Kasumi-1 (cell line): ENCODE data around the gene LRRC59.

ENCODE experiments used
- DNase-seq, 2 experiments: peaks; one replicate each; lab custom pipeline; 2025; lab: John Stamatoyannopoulos, UW

Gene LRRC59

DNA sequence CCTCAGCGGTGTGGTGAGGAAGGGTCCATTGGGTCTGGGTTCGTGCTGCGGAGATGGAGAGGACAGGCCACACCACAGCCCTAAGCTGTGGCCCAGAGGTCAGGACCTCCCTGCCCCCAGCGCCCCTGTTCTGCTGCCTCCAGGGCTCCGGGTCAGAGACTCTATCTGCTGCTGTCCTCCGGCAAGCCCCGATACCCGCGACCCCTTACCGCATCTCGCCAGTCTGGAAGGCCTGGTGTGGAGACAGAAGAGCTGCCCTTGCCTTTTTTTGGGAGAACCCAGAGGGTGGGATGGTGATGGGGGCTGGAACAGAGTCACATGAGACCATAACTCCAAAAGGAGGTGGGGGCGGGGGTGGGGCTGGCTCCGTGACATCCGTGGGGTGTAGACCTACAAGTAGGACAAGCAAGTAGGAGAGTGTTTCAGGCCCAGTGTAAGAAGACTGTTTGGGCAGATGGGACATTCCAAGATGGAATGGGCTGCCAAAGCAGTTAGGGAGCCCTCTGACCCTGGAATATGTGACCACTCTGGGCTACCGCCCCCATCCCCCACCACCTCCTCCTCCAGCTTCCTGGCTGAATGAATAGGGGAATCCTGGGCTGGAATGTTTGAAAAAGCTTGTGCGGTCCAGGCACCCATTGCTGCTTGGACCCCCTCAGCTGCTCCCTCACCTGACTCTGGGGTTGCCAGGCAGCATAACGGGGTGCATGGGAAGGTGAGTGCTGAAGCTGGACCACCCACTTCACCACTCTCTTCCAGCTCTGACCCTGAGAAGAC is 50.0 kb downstream of the LRRC59 start:
- DNase-seq, result no peak

DNA sequence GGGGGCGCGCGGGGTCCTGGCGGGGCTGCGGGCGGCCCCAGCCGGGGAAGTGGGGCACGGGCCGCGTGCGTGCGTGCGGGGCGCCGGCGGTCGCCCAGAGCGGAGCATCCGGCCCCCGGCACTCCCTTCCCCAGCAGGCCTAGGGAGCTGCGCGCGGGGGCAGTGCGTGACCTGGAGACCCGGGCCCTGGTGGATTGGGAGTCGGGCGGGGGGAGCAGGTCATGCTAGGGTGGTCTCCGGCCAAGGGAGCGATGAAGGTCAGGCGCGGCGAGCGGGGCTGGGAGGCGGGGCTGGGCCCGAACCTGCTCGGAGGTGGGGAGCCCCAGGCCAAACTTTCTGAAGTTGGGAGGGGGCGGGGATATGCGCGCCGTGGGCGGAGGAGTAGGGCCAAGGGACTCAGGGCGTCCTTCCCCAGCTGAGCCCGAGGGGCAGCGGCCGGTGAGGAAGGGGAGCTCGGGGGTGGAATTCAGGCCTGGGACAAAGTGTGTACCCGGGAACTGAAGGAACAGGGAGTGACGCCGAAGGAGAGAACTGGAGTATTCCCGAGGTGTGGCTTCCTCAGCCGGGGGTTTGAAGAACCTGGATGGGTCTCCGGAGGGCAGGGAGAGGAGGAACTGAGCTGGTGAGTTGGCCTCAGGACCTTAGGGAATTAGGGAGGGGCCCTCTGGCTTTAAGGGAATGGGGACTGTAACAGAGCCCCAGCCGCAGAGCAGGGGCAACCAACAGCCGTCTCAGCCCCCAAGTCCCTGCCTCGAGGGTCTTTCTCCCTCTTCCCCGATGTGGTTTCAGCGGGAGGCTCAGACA is 50.8 kb downstream of the LRRC59 start:
- peak in 1 of 2 experiments; percentile 56 for DNase-seq

DNA sequence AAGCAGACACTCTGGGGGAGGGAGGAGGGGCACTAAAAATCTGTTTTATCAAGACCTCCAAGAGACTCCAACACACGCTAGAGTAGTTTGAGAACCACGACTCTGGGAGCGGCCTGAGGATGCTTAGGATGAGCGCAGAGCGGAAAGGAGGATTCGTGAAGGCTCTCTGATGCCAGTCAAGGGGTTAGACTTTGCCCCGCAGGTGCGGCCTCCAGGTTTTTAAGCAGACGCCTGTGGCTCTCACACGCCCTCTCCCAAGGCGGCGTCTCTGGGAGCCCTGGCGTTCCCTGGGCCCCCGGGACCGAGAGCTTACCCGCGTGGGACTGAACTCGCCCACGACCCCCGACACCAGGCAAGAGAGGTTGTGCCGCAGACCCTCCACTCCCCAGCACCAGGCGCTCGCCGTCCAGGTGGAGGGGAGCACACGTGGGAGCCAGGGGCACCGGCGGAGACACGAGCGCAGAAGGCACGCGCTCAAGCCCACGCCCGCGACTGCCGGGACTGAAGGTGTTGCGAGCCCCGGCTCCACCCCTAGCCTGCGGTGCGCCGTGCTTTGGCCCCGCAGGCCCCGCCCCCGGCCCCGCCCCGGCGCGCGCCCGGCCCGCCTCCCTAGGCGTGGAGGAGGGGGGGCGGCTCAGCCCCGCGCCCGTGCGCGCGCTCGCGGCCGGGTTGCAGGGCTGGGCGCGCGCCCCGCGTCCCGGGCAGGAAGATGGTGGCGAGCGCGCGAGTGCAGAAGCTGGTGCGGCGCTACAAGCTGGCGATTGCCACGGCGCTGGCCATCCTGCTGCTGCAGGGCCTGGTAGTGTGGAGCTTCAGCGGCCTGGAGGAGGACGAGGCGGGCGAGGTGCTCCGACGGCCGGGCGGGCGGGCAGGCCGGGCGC is 51.7 kb downstream of the LRRC59 start, which contains the start of gene XYLT2:
Gene XYLT2 (plus strand): TSS at position 695 of the 881 bp plus-strand sequence. CDS start 15 bp downstream, at position 710.
- peak; percentile 77 to 84 for DNase-seq

DNA sequence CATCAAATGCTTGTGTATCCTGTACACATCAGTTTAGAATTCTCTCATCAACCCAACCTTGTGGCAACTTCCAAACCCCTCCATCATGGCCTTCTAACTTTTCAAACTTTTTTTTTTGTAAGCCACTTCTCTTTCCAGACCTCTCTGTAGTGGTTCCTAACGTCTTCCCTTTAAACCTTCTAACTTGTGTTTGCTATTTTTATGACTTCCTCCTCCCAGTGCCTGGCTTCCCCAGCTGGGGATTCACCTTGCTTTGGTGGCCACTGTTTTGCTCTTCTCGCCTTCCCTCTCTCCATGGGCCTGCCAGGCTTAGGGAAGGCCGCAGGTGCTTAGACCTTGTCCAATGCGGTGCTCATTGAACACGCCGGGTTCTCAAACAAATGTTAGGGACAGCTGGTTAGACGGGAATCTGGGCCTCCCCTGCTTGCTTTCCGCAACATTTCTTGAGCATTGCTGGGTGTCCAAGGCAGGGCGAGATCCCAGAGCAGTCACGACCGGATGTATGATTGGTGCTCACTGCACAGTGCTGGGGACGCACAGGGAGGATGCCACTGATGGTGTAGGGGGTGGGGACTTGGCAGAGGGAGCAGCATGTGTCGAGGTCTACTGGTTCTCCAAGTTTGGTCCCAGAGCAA is 52.5 kb downstream of the LRRC59 start:
- peak; percentile 55 to 73 for DNase-seq

DNA sequence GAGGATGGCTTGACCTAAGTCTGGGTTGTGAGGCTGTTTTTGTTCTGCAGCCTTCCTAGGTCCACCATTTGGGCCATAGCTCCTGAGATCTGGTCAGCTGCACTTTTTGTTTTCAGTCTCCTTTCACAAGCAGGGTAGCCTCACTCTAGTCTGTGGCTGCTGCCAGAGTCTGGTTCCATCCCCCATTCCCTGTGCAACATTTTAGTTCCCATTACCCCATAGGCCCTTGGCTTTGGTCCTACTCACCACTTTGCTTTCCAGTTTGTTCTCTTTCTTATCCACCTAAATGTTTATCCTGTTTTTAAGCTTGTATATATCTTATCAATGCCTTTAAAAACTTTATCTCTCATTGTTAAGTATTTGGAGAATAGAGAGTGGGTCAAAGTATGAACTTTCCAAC is 57.9 kb downstream of the LRRC59 start:
- DNase-seq, result no peak

DNA sequence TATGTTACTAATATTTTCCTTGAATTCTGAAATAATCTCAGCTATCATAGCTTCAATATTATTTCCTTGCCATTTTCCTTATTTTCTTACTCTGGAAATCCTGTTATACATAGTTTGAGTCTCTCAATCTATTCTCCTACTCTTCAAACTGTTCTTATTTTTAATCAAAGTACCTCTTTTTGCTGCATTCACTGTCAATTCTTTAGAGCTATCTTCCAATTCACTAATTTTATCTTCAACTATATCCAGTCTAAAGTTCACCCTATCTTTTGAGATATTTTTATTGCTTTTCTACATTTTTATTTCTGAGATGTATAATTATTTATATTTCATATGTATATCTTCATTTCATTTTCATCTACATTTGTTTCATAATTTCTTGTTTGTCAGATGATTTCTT is 58.7 kb downstream of the LRRC59 start:
- DNase-seq, result no peak

DNA sequence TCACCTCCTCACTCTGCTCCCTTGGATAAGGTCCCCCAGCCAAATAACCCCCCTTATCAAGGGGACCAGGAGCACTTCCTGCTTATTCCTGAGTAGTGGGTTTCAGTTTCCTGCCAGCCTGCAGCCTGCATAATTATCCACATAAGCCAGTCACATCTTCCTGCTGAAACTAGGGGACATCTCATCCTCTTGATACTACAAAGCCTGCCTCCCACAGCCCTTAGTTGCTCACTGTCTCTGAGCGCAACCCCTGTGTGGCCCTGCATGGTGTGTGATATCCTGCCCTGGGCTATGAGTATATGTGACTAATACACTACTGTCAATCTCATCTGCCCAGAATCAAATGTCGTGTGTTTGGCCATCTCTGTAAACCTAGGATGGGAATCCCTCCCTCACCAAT is 59.4 kb downstream of the LRRC59 start:
- DNase-seq, result no peak

DNA sequence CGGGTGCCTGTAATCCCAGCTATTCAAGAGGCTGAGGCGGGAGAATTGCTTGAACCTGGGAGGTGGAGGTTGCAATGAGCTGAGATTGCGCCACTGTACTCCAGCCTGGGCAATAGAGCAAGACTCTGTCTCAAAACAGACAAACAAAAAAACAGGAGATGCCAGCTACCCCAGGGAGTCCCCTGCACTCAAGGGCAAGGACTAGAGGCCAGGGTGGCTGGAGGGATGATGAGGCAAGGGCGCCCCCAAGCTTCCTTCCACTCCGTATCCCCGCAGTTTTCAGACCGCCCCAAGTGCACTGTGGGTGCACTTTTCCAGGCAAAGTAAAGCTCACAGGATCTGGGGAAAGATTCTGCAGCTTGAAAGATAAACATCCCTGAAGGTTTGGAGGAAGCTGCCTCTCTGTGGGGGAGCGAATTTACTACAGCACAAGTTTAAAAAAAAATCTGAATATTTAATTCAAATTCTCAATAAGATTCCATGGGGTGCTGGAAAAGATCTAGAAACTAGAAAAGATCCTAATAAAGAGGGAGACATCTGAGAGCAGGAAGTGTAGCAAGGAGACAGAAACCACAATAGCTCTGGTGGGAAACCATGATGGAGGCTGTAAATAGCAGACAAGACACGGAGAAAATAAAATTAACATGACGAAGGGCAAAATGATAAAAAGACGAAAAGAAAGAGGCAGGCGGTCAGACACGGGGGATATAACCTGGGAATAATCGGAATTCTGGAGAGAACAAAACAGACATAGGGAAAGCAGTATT is 63.8 kb downstream of the LRRC59 start:
- peak in 1 of 2 experiments; percentile 26 for DNase-seq

DNA sequence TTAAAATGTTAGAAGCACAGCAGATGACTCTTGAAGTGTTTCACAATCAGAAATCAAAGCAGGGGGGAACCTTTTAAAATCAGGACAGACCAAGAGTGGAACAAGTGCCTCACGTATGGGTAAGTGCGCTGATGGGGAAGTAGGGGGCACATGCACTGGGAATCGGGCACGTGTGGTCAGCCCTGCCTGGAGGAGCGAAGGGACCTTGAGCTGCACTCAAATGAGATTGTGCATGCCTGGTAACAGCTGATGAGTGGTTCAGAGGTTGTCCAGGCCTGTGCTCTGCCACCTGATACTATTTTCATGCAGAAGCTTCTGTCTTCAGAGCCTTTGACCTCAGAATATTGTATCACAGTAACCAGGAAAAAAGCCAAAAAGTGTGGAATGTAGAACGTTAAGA is 65.1 kb downstream of the LRRC59 start:
- no peak for DNase-seq
